Upper lobe of right lung (tissue), 1 donor: ENCODE measurements around the gene NMRAL1. TPM values are rescaled to one million over a fixed set of nuclear protein-coding genes. Genes with fewer than 3 reads are reported as not detected.
A peak's percentile ranks its signal among the peaks of the same experiment; 100 is the strongest.

Experiments used
- ATAC-seq: fragments of 200-7000 bp; cut with Tn5 transposase; one replicate; pipeline ENCODE4 v1.9.1; 2020; ENCODE audit warnings: mild to moderate bottlenecking, moderate library complexity
- DNase-seq: peaks from one replicate; pipeline ENCODE4 v3.0.0-alpha.2; 2020
- H3K27ac ChIP-seq: fragments of 200-600 bp; one replicate; pipeline ENCODE4 v1.8.0; 2022
- H3K27me3 ChIP-seq: fragments of 200-600 bp; one replicate; pipeline ENCODE4 v1.8.0; 2022; ENCODE audit warnings: mild to moderate bottlenecking
- H3K36me3 ChIP-seq: fragments of 200-600 bp; one replicate; pipeline ENCODE4 v1.8.0; 2022
- H3K4me1 ChIP-seq: fragments of 200-600 bp; one replicate; pipeline ENCODE4 v1.8.0; 2022
- H3K4me3 ChIP-seq: fragments of 200-600 bp; one replicate; pipeline ENCODE4 v1.8.0; 2022; ENCODE audit warnings: mild to moderate bottlenecking
- H3K9me3 ChIP-seq: fragments of 200-600 bp; one replicate; pipeline ENCODE4 v1.8.0; 2022
- intact Hi-C: fragments of 100-400 bp; cut with DNase I; formaldehyde crosslinking; loops from one replicate; pipeline ENCODE4 v1.11.0; 2022
- total RNA-seq: library from RNA; stranded (reverse); fragmentation: NEBNext Ultra II Directional; extraction: Animal tissue kit (Norgen Biotek cat#: 25700); gene quantifications from one replicate; pipeline ENCODE4 v1.2.1, GENCODE V29; 2021
- TF ChIP-seq, protein P1 (sequence below): fragments of 200-600 bp; IDR thresholded peaks from one replicate; pipeline ENCODE4 v1.8.0; 2022; ENCODE audit warnings: antibody characterized with exemption
- donor health status: DM: no; HTN: yes; CAD: no; lungs with severe emphysema.

Gene NMRAL1
- total RNA-seq, 1 donor from 2014 or later: 39.0 TPM

DNA sequence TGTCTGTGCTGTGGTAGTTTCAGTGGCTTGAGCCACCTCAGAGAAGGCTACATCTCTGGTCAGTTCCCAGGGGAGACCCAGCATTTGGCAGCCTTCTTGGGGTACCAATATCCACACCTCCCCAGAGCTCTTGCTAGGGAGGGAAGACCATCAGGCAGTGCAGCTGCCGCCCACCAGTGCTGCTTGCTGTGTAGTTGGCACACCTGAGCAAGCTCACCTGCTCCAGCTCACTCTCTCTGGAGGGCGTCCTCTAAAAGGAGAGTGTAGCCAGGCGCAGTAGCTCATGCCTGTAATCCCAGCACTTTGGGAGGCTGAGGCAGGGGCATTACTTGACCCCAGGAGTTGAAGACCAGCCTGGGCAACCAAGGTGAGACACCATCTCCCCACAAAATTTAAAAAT, 34.4 kb upstream of the NMRAL1 start:
- H3K27me3 ChIP-seq: no peaks in the 10 kb centered on the region
- intact Hi-C loops: loop anchor here (5.0 kb wide), 1 partner anchor 38 kb away; no protein-coding TSS in a partner anchor
- no peak overlapping the region for H3K4me3 ChIP-seq
- H3K4me1 ChIP-seq: peaks cover 28% of the 10 kb centered on the region
- TF ChIP-seq, protein P1, sequence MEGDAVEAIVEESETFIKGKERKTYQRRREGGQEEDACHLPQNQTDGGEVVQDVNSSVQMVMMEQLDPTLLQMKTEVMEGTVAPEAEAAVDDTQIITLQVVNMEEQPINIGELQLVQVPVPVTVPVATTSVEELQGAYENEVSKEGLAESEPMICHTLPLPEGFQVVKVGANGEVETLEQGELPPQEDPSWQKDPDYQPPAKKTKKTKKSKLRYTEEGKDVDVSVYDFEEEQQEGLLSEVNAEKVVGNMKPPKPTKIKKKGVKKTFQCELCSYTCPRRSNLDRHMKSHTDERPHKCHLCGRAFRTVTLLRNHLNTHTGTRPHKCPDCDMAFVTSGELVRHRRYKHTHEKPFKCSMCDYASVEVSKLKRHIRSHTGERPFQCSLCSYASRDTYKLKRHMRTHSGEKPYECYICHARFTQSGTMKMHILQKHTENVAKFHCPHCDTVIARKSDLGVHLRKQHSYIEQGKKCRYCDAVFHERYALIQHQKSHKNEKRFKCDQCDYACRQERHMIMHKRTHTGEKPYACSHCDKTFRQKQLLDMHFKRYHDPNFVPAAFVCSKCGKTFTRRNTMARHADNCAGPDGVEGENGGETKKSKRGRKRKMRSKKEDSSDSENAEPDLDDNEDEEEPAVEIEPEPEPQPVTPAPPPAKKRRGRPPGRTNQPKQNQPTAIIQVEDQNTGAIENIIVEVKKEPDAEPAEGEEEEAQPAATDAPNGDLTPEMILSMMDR: no peak
- H3K9me3 ChIP-seq: no peaks in the 10 kb centered on the region
- H3K36me3 ChIP-seq: peaks cover 77% of the 10 kb centered on the region
- no peak overlapping the region for H3K27ac ChIP-seq
- no peak for ATAC-seq
- DNase-seq: no peak

DNA sequence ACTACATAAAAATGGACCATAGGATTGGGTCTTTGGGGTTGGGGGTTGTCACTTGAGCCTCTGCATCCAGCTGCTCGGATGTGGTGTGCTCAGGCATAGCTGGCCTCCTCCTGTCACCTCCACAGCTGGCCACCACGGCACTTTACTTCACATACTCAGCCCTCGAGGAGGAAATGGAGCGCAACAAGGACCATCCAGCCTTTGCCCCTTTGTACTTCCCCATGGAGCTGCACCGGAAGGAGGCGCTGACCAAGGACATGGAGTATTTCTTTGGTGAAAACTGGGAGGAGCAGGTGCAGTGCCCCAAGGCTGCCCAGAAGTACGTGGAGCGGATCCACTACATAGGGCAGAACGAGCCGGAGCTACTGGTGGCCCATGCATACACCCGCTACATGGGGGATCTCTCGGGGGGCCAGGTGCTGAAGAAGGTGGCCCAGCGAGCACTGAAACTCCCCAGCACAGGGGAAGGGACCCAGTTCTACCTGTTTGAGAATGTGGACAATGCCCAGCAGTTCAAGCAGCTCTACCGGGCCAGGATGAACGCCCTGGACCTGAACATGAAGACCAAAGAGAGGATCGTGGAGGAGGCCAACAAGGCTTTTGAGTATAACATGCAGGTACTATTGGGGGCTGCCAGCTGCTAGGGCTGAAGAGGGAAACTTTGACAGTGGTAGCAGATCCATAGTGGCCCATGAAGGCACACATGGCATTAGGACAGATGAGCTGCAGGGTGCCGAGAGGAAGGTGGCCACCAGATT, 33.3 kb upstream of the NMRAL1 start:
- intact Hi-C loops: loop anchor here (5.0 kb wide), 1 partner anchor 40 kb away; no protein-coding TSS in a partner anchor
- Histone ChIP-seq H3K36me3 (peaks cover 67% of the 10 kb centered on the region), H3K4me1 (peaks cover 23% of the 10 kb centered on the region), H3K9me3 (no peaks in the 10 kb centered on the region), H3K4me3 (no peak overlapping the region), H3K27me3 (no peaks in the 10 kb centered on the region), H3K27ac (no peak overlapping the region)
- ATAC-seq: no peak
- TF ChIP-seq, protein P1: no peak
- no peak for DNase-seq

DNA sequence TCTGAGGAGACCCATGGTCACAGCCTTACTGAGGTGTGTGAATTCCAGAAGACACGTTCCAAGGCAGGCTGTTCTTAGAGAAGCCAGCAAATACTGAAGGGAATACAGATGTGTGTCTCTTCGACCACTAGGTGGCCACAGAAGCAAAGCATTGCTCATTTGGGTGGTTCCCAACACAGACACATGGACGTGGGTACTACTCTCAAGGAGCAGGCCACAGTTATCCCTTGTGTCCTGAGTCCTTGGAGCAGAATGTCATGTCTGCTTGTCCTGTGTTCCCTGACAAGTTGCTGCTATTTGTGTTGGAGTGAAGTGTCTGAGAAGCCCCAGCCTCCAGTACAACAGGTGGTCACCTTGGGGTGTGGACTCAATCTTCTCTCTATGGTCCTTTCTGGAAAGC, 32.0 kb upstream of the NMRAL1 start:
- Histone ChIP-seq H3K27ac (peak overlapping the region; percentile 20), H3K9me3 (no peaks in the 10 kb centered on the region), H3K4me3 (no peak overlapping the region), H3K36me3 (peaks cover 55% of the 10 kb centered on the region), H3K4me1 (peaks cover 30% of the 10 kb centered on the region), H3K27me3 (no peaks in the 10 kb centered on the region)
- TF ChIP-seq, protein P1: peak; percentile 84
- DNase-seq: no peak
- intact Hi-C loops: loop anchor here (5.0 kb wide), 1 partner anchor 41 kb away; no protein-coding TSS in a partner anchor
- ATAC-seq: peak; percentile 86

DNA sequence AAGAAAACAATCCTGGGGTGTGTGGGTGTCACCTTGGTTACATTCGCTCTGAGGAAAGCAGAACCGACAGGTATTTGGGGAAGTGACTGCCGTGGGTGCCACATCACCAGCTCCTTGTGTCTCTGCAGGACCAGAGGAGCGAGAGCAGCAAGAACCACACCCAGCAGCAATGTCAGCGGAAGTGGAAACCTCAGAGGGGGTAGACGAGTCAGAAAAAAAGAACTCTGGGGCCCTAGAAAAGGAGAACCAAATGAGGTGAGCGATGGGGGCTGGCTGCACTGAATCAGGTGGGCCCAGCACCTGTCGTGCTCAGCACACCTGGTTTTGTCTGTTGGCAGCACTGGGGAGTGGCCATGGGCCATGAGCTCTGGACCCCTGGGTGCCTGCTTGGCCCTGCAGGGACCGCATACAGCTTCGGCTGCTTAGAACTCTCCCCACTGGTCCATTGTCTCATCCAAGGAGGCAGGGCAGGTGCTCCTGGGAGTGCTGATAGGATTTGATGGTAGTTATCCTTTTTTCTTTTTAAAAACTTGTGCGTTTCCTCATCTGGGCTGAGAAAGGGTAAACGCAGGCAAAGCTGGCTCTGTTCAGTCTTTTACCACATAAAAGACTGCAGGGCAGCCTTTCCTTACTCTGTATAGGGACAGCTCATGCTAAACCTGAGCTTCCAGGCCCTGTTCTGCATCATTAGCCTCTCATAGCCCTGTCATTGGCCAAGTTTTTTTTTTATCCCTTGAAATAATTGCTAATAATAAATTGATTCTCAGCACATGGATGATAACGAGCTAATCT, 31.1 kb upstream of the NMRAL1 start:
- peak; percentile 77 for ATAC-seq
- H3K9me3 ChIP-seq: no peaks in the 10 kb centered on the region
- H3K36me3 ChIP-seq: peaks cover 48% of the 10 kb centered on the region
- peak overlapping the region; percentile 20 for H3K27ac ChIP-seq
- TF ChIP-seq, protein P1: no peak
- no peaks in the 10 kb centered on the region for H3K27me3 ChIP-seq
- H3K4me3 ChIP-seq: no peak overlapping the region
- no peak for DNase-seq
- intact Hi-C loops: loop anchor here (5.0 kb wide), 1 partner anchor 42 kb away; no protein-coding TSS in a partner anchor
- peaks cover 31% of the 10 kb centered on the region for H3K4me1 ChIP-seq

DNA sequence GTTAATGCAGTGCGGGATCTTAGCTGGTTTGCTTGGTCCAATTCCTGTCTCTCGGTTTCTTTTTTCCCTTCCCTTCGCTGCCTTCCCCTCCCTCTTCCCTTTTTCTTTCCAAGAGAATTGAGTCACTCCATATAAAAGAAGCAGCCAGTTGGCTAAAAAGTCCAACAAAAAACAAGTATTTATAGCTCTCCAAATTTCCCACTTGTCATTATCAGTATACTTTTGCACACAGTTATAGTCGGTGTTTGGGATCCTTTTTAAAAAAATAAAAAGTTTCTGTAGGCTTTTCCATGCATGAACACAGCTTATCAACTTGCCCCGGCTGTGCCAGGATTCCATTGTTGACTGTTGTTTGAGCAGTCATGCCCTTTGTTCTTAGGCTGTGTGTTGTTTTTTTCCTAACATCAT, 26.6 kb upstream of the NMRAL1 start:
- peaks cover 24% of the 10 kb centered on the region for H3K36me3 ChIP-seq
- ATAC-seq (no peak), DNase-seq (no peak)
- no peak overlapping the region for H3K4me3 ChIP-seq
- H3K4me1 ChIP-seq: peaks cover 35% of the 10 kb centered on the region
- TF ChIP-seq, protein P1: no peak
- no peaks in the 10 kb centered on the region for H3K27me3 ChIP-seq
- H3K9me3 ChIP-seq: no peaks in the 10 kb centered on the region
- H3K27ac ChIP-seq: peak overlapping the region; percentile 1
- intact Hi-C loops: no loop called here
